Peyer's patch (tissue), 4 donors: ENCODE measurements around the gene ZIC4. TPM values are rescaled to one million over a fixed set of nuclear protein-coding genes. Genes with fewer than 3 reads are reported as not detected.

Source experiments
- DNase-seq, 3 donors: peaks; one replicate each; pipeline ENCODE4 v3.0.0-alpha.2; 2017 to 2019
- H3K27ac ChIP-seq, 4 donors: fragments of 200-600 bp; sonication (generic); one replicate each; pipeline ENCODE4 v1.5.1; 2016 to 2019
- H3K27me3 ChIP-seq, 2 donors: fragments of 200-600 bp; sonication (generic); one replicate each; pipeline ENCODE4 v1.5.1; 2019
- H3K36me3 ChIP-seq, 3 donors: fragments of 200-600 bp; sonication (generic); one replicate each; pipeline ENCODE4 v1.5.1; 2016 to 2019
- H3K4me1 ChIP-seq, 4 donors: fragments of 200-600 bp; sonication (generic); one replicate each; pipeline ENCODE4 v1.5.1; 2016 to 2019
- H3K4me3 ChIP-seq, 4 donors: fragments of 200-600 bp; sonication (generic); 1 replicate in 3 of 4; 2 replicates in 1 of 4; pipeline ENCODE4 v1.5.1; 2016 to 2019; ENCODE audit warnings: mild to moderate bottlenecking in 1 of 4
- H3K9me3 ChIP-seq, 4 donors: fragments of 200-600 bp; sonication (generic); one replicate each; pipeline ENCODE4 v1.5.1; 2016 to 2019; ENCODE audit warnings: mild to moderate bottlenecking in 1 of 4
- CTCF ChIP-seq, 6 experiments: fragments of 450-650 bp in 4 of 6; fragments of 200-600 bp in 2 of 6; sonication (generic) in 1 of 6; IDR thresholded peaks; one replicate each; pipeline ENCODE4 v1.5.1; 2017 to 2019; ENCODE audit warnings: antibody characterized with exemption in 6 of 6, mild to moderate bottlenecking in 3 of 6, moderate library complexity in 1 of 6
- POLR2A ChIP-seq, 2 donors: fragments of 450-650 bp; IDR thresholded peaks; one replicate each; pipeline ENCODE4 v1.5.1; 2017; ENCODE audit warnings: antibody characterized with exemption in 2 of 2, mild to moderate bottlenecking in 2 of 2, moderate library complexity in 2 of 2
- total RNA-seq, 4 donors: library from RNA; depleted of rRNA; stranded (reverse); fragments of >200 nt; gene quantifications; one replicate each; pipeline ENCODE4 v1.1.0, GENCODE V29; 2016

The ZIC4 gene
- total RNA-seq, 4 donors from 2014 or later, result not detected

DNA sequence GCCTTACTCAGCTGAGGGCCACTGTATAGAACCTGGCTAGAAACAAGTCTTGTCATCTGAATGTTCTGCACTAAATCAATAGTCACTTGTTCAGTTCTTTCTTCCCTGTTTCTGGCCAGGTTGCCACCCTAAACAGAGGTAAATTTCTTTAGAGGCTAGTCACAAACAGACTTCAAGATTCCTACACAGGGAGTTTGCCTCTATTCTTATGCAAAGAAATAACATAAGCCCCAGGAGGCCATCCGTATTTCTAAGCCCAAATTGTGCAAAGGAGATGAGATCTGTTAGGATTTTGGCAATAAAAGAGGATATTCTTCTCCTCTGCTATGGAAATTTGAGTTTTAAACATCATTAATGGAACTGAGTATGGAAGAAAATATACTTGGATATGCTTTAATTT is 4.9 kb downstream of the ZIC4 start:
- Histone ChIP-seq H3K36me3 (no peaks in the 10 kb centered on the region), H3K9me3 (no peaks in the 10 kb centered on the region), H3K4me1 (peaks cover 0 to 6% (median 0%) of the 10 kb centered on the region in 4 donors), H3K4me3 (no peak overlapping the region), H3K27ac (no peak overlapping the region), H3K27me3 (peaks cover 0 to 27% of the 10 kb centered on the region in 2 donors)
- TF ChIP-seq POLR2A (IDR thresholded peaks at IDR 0.05) (no peak), CTCF (IDR thresholded peaks at IDR 0.05) (no peak)
- no peak for DNase-seq

GRCh38 chr3:147400999-147401398 is 5.3 kb downstream of the ZIC4 start:
- no peak for TF ChIP-seq POLR2A (IDR thresholded peaks at IDR 0.05)
- no peak for TF ChIP-seq CTCF (IDR thresholded peaks at IDR 0.05)
- no peaks in the 10 kb centered on the region for H3K36me3 ChIP-seq
- H3K4me3 ChIP-seq, result no peak overlapping the region
- H3K27me3 ChIP-seq, result peaks cover 0 to 27% of the 10 kb centered on the region in 2 donors
- no peak overlapping the region for H3K27ac ChIP-seq
- H3K4me1 ChIP-seq, result peaks cover 0 to 6% (median 0%) of the 10 kb centered on the region in 4 donors
- no peak for DNase-seq
- no peaks in the 10 kb centered on the region for H3K9me3 ChIP-seq

GRCh38 chr3:147400111-147400510 is 6.2 kb downstream of the ZIC4 start:
- Histone ChIP-seq H3K4me1 (peaks cover 0 to 6% (median 0%) of the 10 kb centered on the region in 4 donors), H3K36me3 (no peaks in the 10 kb centered on the region), H3K27ac (no peak overlapping the region), H3K9me3 (no peaks in the 10 kb centered on the region), H3K4me3 (no peak overlapping the region), H3K27me3 (peaks cover 0 to 20% of the 10 kb centered on the region in 2 donors)
- TF ChIP-seq POLR2A (IDR thresholded peaks at IDR 0.05) (no peak), CTCF (IDR thresholded peaks at IDR 0.05) (no peak)
- no peak for DNase-seq

- Histone ChIP-seq H3K27me3 (peaks cover 0 to 27% of the 10 kb centered on the region in 2 donors), H3K27ac (no peak overlapping the region), H3K9me3 (no peaks in the 10 kb centered on the region), H3K36me3 (no peaks in the 10 kb centered on the region), H3K4me3 (no peak overlapping the region), H3K4me1 (peaks cover 0 to 8% (median 0%) of the 10 kb centered on the region in 4 donors)
- no peak for DNase-seq
- TF ChIP-seq POLR2A (IDR thresholded peaks at IDR 0.05) (no peak), CTCF (IDR thresholded peaks at IDR 0.05) (no peak)
These were observed 7.4 kb downstream of the ZIC4 start for GRCh38 chr3:147398813-147399534.

GRCh38 chr3:147397875-147398812 is 8.2 kb downstream of the ZIC4 start:
- Histone ChIP-seq H3K9me3 (no peaks in the 10 kb centered on the region), H3K27ac (no peak overlapping the region), H3K27me3 (peaks cover 0 to 35% of the 10 kb centered on the region in 2 donors), H3K36me3 (no peaks in the 10 kb centered on the region), H3K4me1 (peaks cover 0 to 16% (median 0%) of the 10 kb centered on the region in 4 donors), H3K4me3 (no peak overlapping the region)
- DNase-seq, result no peak
- TF ChIP-seq POLR2A (IDR thresholded peaks at IDR 0.05) (no peak), CTCF (IDR thresholded peaks at IDR 0.05) (no peak)
